Caco-2 (cell line): ENCODE data around the gene USH2A. TPM values are rescaled to one million over a fixed set of nuclear protein-coding genes. Genes with fewer than 3 reads are reported as not detected.

Experiments used
- BruUV-seq: library from RNA; stranded (reverse); fragments of 400-500 nt; replicated peaks from 2 replicates; lab custom pipeline; 2021; lab: Mats Ljungman, UMichigan
- CTCF ChIA-PET: fragments of 300-600 bp; sonication (Branson Sonifier 250); formaldehyde crosslinking; loops from one replicate; lab custom pipeline; 2022; ENCODE audit warnings: antibody characterized with exemption; lab: Charles Lee
- POLR2A ChIA-PET: fragments of 300-600 bp; sonication (Branson Sonifier 250); formaldehyde crosslinking; loops from one replicate; lab custom pipeline; 2022; ENCODE audit warnings: antibody characterized with exemption; lab: Charles Lee
- DNase-seq, 2 experiments: peaks; one replicate each; pipeline versions ENCODE4 v3.0.0 to v3.0.0-alpha.2; 2020 to 2022
- H3K27me3 ChIP-seq: replicated peaks from 2 replicates; pipeline ENCODE4 v1.6.0; 2011; ENCODE audit warnings: low read length; ENCODE audit not compliant: control insufficient read depth, insufficient read depth
- H3K36me3 ChIP-seq: 2 replicates; pipeline ENCODE4 v1.5.1; 2011; ENCODE audit warnings: low read length; ENCODE audit not compliant: control insufficient read depth, insufficient read depth
- H3K4me1 ChIP-seq: fragments of 250-450 bp; sonication (Bioruptor Pico); 2 replicates; pipeline ENCODE4 v1.5.1; 2020; ENCODE audit warnings: mild to moderate bottlenecking
- H3K4me3 ChIP-seq: 2 replicates; pipeline ENCODE4 v1.5.1; 2011; ENCODE audit warnings: low read depth, mild to moderate bottlenecking, control low read depth, low read length
- H3K9me3 ChIP-seq: fragments of 250-450 bp; sonication (Bioruptor Pico); 2 replicates; pipeline ENCODE4 v1.5.1; 2020; ENCODE audit warnings: mild to moderate bottlenecking, moderate library complexity
- H3K27ac Mint-ChIP-seq: one replicate; pipeline ENCODE4 v1.8.0; 2022; ENCODE audit warnings: mixed read lengths; ENCODE audit not compliant: unreplicated experiment
- H3K27me3 Mint-ChIP-seq: one replicate; pipeline ENCODE4 v1.8.0; 2022; ENCODE audit warnings: mixed read lengths; ENCODE audit not compliant: insufficient read depth, unreplicated experiment
- H3K36me3 Mint-ChIP-seq: one replicate; pipeline ENCODE4 v1.8.0; 2022; ENCODE audit warnings: mild to moderate bottlenecking, mixed read lengths; ENCODE audit not compliant: insufficient read depth, unreplicated experiment
- H3K4me1 Mint-ChIP-seq: one replicate; pipeline ENCODE4 v1.8.0; 2022; ENCODE audit warnings: low read depth, mixed read lengths; ENCODE audit not compliant: unreplicated experiment
- H3K4me3 Mint-ChIP-seq: one replicate; pipeline ENCODE4 v1.8.0; 2022; ENCODE audit warnings: mild to moderate bottlenecking, moderate library complexity, mixed read lengths; ENCODE audit not compliant: unreplicated experiment
- H3K9me3 Mint-ChIP-seq: one replicate; pipeline ENCODE4 v1.8.0; 2022; ENCODE audit warnings: mixed read lengths; ENCODE audit not compliant: unreplicated experiment
- CTCF ChIP-seq, 2 experiments: fragments of 200-600 bp in 1 of 2; IDR thresholded peaks; 1 replicate in 1 of 2; 2 replicates in 1 of 2; pipeline versions ENCODE4 v1.5.1 to v1.8.0; 2011 to 2022; ENCODE audit warnings: antibody characterized with exemption in 1 of 2, control low read depth in 1 of 2, inconsistent platforms in 1 of 2, low read depth in 1 of 2, low read length in 1 of 2, mild to moderate bottlenecking in 1 of 2, moderate library complexity in 1 of 2; ENCODE audit not compliant: insufficient read depth in 1 of 2, severe bottlenecking in 1 of 2, unreplicated experiment in 1 of 2
- intact Hi-C: fragments of 100-400 bp; cut with micrococcal nuclease; formaldehyde crosslinking; loops from one replicate; pipeline ENCODE4 v1.10.0; 2022; ENCODE audit not compliant: unreplicated experiment
- total RNA-seq: library from RNA; stranded (reverse); gene quantifications from 2 replicates; pipeline ENCODE4 v1.2.3, GENCODE V29; 2022

The USH2A gene
- total RNA-seq, 1 experiment from 2014 or later: 0.11 TPM

- no peaks in the 10 kb centered on the region for H3K36me3 ChIP-seq
- no peak overlapping the region for H3K4me3 Mint-ChIP-seq
- no TSS peak for BruUV-seq
- intact Hi-C loops: no loop called here
- CTCF ChIA-PET: no interaction called here
- no peaks in the 10 kb centered on the region for H3K4me1 ChIP-seq
- H3K27me3 Mint-ChIP-seq: no peaks in the 10 kb centered on the region
- H3K9me3 Mint-ChIP-seq: peaks cover 9% of the 10 kb centered on the region
- no peak for DNase-seq
- no peaks in the 10 kb centered on the region for H3K36me3 Mint-ChIP-seq
- no peaks in the 10 kb centered on the region for H3K27me3 ChIP-seq
- TF ChIP-seq CTCF (IDR thresholded peaks at IDR 0.05; ENCODE audit: insufficient read depth in 1 of 2, low read depth in 1 of 2, low read length in 1 of 2, severe bottlenecking in 1 of 2, unreplicated experiment in 1 of 2): no peak
- H3K4me3 ChIP-seq: no peak overlapping the region
- H3K27ac Mint-ChIP-seq: no peak overlapping the region
- POLR2A ChIA-PET: no interaction called here
- H3K9me3 ChIP-seq: no peaks in the 10 kb centered on the region
- peaks cover 7% of the 10 kb centered on the region for H3K4me1 Mint-ChIP-seq
These were observed 119.6 kb downstream of the USH2A start for GRCh38 chr1:216303690-216304089.

- no peaks in the 10 kb centered on the region for H3K9me3 Mint-ChIP-seq
- no peak overlapping the region for H3K4me3 Mint-ChIP-seq
- H3K4me1 ChIP-seq: no peaks in the 10 kb centered on the region
- no TSS peak for BruUV-seq
- no peaks in the 10 kb centered on the region for H3K36me3 Mint-ChIP-seq
- no peak for DNase-seq
- no peaks in the 10 kb centered on the region for H3K27me3 ChIP-seq
- POLR2A ChIA-PET: no interaction called here
- H3K27me3 Mint-ChIP-seq: no peaks in the 10 kb centered on the region
- H3K9me3 ChIP-seq: no peaks in the 10 kb centered on the region
- H3K4me3 ChIP-seq: no peak overlapping the region
- CTCF ChIA-PET: no interaction called here
- H3K36me3 ChIP-seq: no peaks in the 10 kb centered on the region
- no peak overlapping the region for H3K27ac Mint-ChIP-seq
- TF ChIP-seq CTCF (IDR thresholded peaks at IDR 0.05; ENCODE audit: insufficient read depth in 1 of 2, low read depth in 1 of 2, low read length in 1 of 2, severe bottlenecking in 1 of 2, unreplicated experiment in 1 of 2): no peak
- intact Hi-C loops: no loop called here
- no peaks in the 10 kb centered on the region for H3K4me1 Mint-ChIP-seq
These were observed 129.6 kb downstream of the USH2A start for GRCh38 chr1:216293683-216294082.

GRCh38 chr1:216290074-216290473 lies 133.2 kb downstream of the USH2A start:
- CTCF ChIA-PET: no interaction called here
- no peaks in the 10 kb centered on the region for H3K27me3 Mint-ChIP-seq

More at GRCh38 chr1:216290074-216290473, 133.2 kb downstream of the USH2A start:
- no TSS peak for BruUV-seq
- no peaks in the 10 kb centered on the region for H3K36me3 ChIP-seq
- no peak overlapping the region for H3K4me3 ChIP-seq
- peaks cover 9% of the 10 kb centered on the region for H3K9me3 ChIP-seq
- Mint-ChIP-seq H3K4me1 (no peaks in the 10 kb centered on the region), H3K4me3 (no peak overlapping the region), H3K36me3 (no peaks in the 10 kb centered on the region), H3K9me3 (peaks cover 13% of the 10 kb centered on the region), H3K27ac (no peak overlapping the region)
- TF ChIP-seq CTCF (IDR thresholded peaks at IDR 0.05; ENCODE audit: insufficient read depth in 1 of 2, low read depth in 1 of 2, low read length in 1 of 2, severe bottlenecking in 1 of 2, unreplicated experiment in 1 of 2): no peak
- intact Hi-C loops: no loop called here
- no peak for DNase-seq
- H3K4me1 ChIP-seq: no peaks in the 10 kb centered on the region
- POLR2A ChIA-PET: interaction anchor here (0.6 kb wide), 1 partner anchor 240 kb away, joined by 3 read pairs; no protein-coding TSS in a partner anchor
- H3K27me3 ChIP-seq: no peaks in the 10 kb centered on the region
